Measurements from ENCODE around the gene MAPK12. TPM values are rescaled to one million over a fixed set of nuclear protein-coding genes. Genes with fewer than 3 reads are reported as not detected.

The MAPK12 gene
- total and polyA plus RNA-seq, 10 of the 15 experiments (the other 5 are each of a cell fraction or from before 2014, with no cell fraction given), result 1.1 to 38.9 (median 16.3) TPM

DNA sequence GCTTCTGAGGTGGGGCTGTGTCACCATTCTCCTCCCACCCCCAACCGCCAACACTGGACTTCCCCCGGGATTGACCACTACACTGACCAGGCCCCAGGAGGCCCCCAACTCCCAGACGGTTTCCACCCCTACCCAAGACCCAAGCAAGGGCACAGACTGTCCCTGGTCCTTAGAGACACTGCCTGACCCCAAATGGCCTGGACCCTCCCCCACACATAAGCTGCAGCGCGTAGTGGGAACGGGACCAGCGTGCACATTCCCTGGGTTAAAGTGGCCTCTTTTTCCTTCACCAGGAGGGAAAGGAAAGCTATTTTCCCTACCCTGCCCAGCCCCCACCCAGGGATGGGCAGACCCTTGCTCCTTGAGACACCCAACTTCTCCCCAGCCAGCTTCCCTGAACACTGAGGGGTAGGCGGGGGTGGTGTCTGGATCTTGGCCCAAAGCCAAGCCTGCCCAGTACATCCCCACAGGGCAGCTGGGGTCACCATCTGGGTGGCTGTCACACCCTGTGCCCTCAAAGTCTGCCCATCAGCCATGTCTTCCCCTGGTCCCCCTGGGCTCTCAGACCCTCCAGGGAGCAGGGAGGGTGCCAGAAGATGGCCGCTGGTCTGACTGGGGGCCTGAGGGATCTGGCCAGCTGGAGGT lies 1.6 kb upstream of the MAPK12 start:
- no peak for ATAC-seq
- POLR2A ChIA-PET, result interaction anchor here (0.7 to 3.3 kb wide), 3 partner anchors 8 to 21 kb away, joined by 3 to 15 read pairs (median 5); partner anchors contain the start of gene HDAC10
- no peak overlapping the region for H2AFZ ChIP-seq (ENCODE audit: control insufficient read depth, low read depth, low read length)
- intact Hi-C loops (cut with micrococcal nuclease; ENCODE audit: unreplicated experiment) (no loop called here), in situ Hi-C loops (cut with MboI) (no loop called here)
- H3K9me3 ChIP-seq (replicated peaks; ENCODE audit: control insufficient read depth, insufficient read depth, low read length), result no peaks in the 10 kb centered on the region
- 66% methylated on average over 9 of the region's 9 CpGs for WGBS (ENCODE audit: insufficient coverage, insufficient replicate concordance, low lambda C conversion rate, missing lambda C conversion rate)
- no TSS peak for BruUV-seq (replicated peaks)
- no peaks in the 10 kb centered on the region for H3K27me3 ChIP-seq (replicated peaks in 1 of 2; ENCODE audit: control insufficient read depth in 2 of 2, insufficient read depth in 2 of 2, low read length in 1 of 2)
- H3K4me3 ChIP-seq, result no peak overlapping the region
- no peak for DNase-seq (ENCODE audit: low read depth, low spot score)
- H3K79me2 ChIP-seq (ENCODE audit: control insufficient read depth, insufficient read depth, low read length), result peaks cover 8% of the 10 kb centered on the region
- H3K27ac ChIP-seq (ENCODE audit: control insufficient read depth, insufficient read depth), result no peak overlapping the region
- no peaks in the 10 kb centered on the region for H4K20me1 ChIP-seq (ENCODE audit: control insufficient read depth, insufficient read depth)
- H3K9ac ChIP-seq (ENCODE audit: control insufficient read depth, insufficient read depth, low read length), result no peak overlapping the region
- peaks cover 14% of the 10 kb centered on the region for H3K4me1 ChIP-seq (ENCODE audit: control insufficient read depth, insufficient read depth, low read length)
- SMC1A ChIA-PET (ENCODE audit: uncharacterized antibody, unreplicated experiment), result interaction anchor here (1.2 to 1.4 kb wide), 2 partner anchors 10 to 12 kb away, joined by 3 read pairs; partner anchors contain the start of gene HDAC10
- H3K4me2 ChIP-seq (ENCODE audit: control insufficient read depth, insufficient read depth), result no peak overlapping the region
- RAD21 ChIA-PET (ENCODE audit: unreplicated experiment), result no interaction called here
- CTCF ChIA-PET, result interaction anchor here (0.6 to 1.3 kb wide), 2 partner anchors 11 to 62 kb away, joined by 3 to 10 read pairs; partner anchors contain the start of gene HDAC10
- no peaks in the 10 kb centered on the region for H3K36me3 ChIP-seq (ENCODE audit: control insufficient read depth in 2 of 2, insufficient read depth in 2 of 2, low read length in 1 of 2)
- FAIRE-seq, result no peak
- TF ChIP-seq EZH2 (IDR thresholded peaks at IDR 0.05; ENCODE audit: borderline replicate concordance, control insufficient read depth, low read depth, low read length), result no peak
- TF ChIP-seq NFXL1 (IDR thresholded peaks at IDR 0.05; ENCODE audit: borderline replicate concordance), result no peak
- TF ChIP-seq, protein P1, sequence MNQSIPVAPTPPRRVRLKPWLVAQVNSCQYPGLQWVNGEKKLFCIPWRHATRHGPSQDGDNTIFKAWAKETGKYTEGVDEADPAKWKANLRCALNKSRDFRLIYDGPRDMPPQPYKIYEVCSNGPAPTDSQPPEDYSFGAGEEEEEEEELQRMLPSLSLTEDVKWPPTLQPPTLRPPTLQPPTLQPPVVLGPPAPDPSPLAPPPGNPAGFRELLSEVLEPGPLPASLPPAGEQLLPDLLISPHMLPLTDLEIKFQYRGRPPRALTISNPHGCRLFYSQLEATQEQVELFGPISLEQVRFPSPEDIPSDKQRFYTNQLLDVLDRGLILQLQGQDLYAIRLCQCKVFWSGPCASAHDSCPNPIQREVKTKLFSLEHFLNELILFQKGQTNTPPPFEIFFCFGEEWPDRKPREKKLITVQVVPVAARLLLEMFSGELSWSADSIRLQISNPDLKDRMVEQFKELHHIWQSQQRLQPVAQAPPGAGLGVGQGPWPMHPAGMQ (IDR thresholded peaks at IDR 0.05; ENCODE audit: borderline replicate concordance), result no peak
- TF ChIP-seq MXI1 (IDR thresholded peaks at IDR 0.05; ENCODE audit: low read depth, low read length), result no peak
- TF ChIP-seq CBX5 (IDR thresholded peaks at IDR 0.05; ENCODE audit: low read depth), result no peak
- TF ChIP-seq, protein P2, sequence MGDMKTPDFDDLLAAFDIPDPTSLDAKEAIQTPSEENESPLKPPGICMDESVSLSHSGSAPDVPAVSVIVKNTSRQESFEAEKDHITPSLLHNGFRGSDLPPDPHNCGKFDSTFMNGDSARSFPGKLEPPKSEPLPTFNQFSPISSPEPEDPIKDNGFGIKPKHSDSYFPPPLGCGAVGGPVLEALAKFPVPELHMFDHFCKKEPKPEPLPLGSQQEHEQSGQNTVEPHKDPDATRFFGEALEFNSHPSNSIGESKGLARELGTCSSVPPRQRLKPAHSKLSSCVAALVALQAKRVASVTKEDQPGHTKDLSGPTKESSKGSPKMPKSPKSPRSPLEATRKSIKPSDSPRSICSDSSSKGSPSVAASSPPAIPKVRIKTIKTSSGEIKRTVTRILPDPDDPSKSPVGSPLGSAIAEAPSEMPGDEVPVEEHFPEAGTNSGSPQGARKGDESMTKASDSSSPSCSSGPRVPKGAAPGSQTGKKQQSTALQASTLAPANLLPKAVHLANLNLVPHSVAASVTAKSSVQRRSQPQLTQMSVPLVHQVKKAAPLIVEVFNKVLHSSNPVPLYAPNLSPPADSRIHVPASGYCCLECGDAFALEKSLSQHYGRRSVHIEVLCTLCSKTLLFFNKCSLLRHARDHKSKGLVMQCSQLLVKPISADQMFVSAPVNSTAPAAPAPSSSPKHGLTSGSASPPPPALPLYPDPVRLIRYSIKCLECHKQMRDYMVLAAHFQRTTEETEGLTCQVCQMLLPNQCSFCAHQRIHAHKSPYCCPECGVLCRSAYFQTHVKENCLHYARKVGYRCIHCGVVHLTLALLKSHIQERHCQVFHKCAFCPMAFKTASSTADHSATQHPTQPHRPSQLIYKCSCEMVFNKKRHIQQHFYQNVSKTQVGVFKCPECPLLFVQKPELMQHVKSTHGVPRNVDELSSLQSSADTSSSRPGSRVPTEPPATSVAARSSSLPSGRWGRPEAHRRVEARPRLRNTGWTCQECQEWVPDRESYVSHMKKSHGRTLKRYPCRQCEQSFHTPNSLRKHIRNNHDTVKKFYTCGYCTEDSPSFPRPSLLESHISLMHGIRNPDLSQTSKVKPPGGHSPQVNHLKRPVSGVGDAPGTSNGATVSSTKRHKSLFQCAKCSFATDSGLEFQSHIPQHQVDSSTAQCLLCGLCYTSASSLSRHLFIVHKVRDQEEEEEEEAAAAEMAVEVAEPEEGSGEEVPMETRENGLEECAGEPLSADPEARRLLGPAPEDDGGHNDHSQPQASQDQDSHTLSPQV (IDR thresholded peaks at IDR 0.05), result no peak
- TF ChIP-seq FOXM1 (IDR thresholded peaks at IDR 0.05; ENCODE audit: low read depth, low read length), result no peak
- TF ChIP-seq, protein P3, sequence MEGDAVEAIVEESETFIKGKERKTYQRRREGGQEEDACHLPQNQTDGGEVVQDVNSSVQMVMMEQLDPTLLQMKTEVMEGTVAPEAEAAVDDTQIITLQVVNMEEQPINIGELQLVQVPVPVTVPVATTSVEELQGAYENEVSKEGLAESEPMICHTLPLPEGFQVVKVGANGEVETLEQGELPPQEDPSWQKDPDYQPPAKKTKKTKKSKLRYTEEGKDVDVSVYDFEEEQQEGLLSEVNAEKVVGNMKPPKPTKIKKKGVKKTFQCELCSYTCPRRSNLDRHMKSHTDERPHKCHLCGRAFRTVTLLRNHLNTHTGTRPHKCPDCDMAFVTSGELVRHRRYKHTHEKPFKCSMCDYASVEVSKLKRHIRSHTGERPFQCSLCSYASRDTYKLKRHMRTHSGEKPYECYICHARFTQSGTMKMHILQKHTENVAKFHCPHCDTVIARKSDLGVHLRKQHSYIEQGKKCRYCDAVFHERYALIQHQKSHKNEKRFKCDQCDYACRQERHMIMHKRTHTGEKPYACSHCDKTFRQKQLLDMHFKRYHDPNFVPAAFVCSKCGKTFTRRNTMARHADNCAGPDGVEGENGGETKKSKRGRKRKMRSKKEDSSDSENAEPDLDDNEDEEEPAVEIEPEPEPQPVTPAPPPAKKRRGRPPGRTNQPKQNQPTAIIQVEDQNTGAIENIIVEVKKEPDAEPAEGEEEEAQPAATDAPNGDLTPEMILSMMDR (IDR thresholded peaks at IDR 0.05 in 2 of 3, conservative IDR thresholded peaks at IDR 0.05 in 1 of 3; ENCODE audit: control insufficient read depth in 2 of 3, extremely low read depth in 1 of 3, insufficient read depth in 1 of 3, low read depth in 3 of 3, low read length in 3 of 3), result no peak
- TF ChIP-seq MYC (IDR thresholded peaks at IDR 0.05; ENCODE audit: insufficient read depth, insufficient read length, insufficient replicate concordance, low read length, severe bottlenecking), result no peak
- no peak for TF ChIP-seq SMC3 (IDR thresholded peaks at IDR 0.05; ENCODE audit: borderline replicate concordance, low read length)
- no peak for TF ChIP-seq FOS (IDR thresholded peaks at IDR 0.05; ENCODE audit: borderline replicate concordance, extremely low read depth, insufficient read length)
- no peak for TF ChIP-seq NFIC (IDR thresholded peaks at IDR 0.05; ENCODE audit: low read depth, low read length)
- TF ChIP-seq TARDBP (IDR thresholded peaks at IDR 0.05; ENCODE audit: borderline replicate concordance), result no peak
- TF ChIP-seq, protein P4, sequence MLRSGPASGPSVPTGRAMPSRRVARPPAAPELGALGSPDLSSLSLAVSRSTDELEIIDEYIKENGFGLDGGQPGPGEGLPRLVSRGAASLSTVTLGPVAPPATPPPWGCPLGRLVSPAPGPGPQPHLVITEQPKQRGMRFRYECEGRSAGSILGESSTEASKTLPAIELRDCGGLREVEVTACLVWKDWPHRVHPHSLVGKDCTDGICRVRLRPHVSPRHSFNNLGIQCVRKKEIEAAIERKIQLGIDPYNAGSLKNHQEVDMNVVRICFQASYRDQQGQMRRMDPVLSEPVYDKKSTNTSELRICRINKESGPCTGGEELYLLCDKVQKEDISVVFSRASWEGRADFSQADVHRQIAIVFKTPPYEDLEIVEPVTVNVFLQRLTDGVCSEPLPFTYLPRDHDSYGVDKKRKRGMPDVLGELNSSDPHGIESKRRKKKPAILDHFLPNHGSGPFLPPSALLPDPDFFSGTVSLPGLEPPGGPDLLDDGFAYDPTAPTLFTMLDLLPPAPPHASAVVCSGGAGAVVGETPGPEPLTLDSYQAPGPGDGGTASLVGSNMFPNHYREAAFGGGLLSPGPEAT (IDR thresholded peaks at IDR 0.05; ENCODE audit: low read depth), result no peak
